ENCODE measurements around the gene FBXL14. TPM values are rescaled to one million over a fixed set of nuclear protein-coding genes. Genes with fewer than 3 reads are reported as not detected.

The FBXL14 gene
- total RNA-seq, 3 donors from 2014 or later (not counting 1 experiment from before 2014, with no cell fraction given), result 18.7 to 24.9 (median 22.8) TPM

GRCh38 chr12:1523558-1524050, 70.8 kb downstream of the FBXL14 start:
- Histone ChIP-seq H3K9me3 (ENCODE audit: control insufficient read depth, insufficient read depth, low read length) (no peaks in the 10 kb centered on the region), H3K27me3 (ENCODE audit: control insufficient read depth, insufficient read depth, low read length) (peaks cover 24% of the 10 kb centered on the region), H3K36me3 (ENCODE audit: control insufficient read depth, insufficient read depth, low read length) (no peaks in the 10 kb centered on the region), H3K4me1 (ENCODE audit: control insufficient read depth, insufficient read depth, low read length) (no peaks in the 10 kb centered on the region), H3K27ac (ENCODE audit: low read length) (no peak overlapping the region), H3K4me3 (ENCODE audit: low read length) (no peak overlapping the region)
- Mint-ChIP-seq H3K4me3 (no peak overlapping the region), H3K27ac (no peak overlapping the region), H3K27me3 (ENCODE audit: low read depth in 2 of 2) (peaks cover 50 to 70% of the 10 kb centered on the region in 2 donors), H3K4me1 (no peaks in the 10 kb centered on the region), H3K36me3 (no peaks in the 10 kb centered on the region), H3K9me3 (no peaks in the 10 kb centered on the region)
- intact Hi-C loops (cut with micrococcal nuclease), result no loop called here
- TF ChIP-seq CTCF (IDR thresholded peaks at IDR 0.05), result no peak
- ATAC-seq (no peak), DNase-seq (no peak)
- 68% methylated on average over 11 of the region's 13 CpGs for WGBS (ENCODE audit: insufficient coverage)

- TF ChIP-seq CTCF (IDR thresholded peaks at IDR 0.05), result no peak
- no peak overlapping the region for H3K4me3 Mint-ChIP-seq
- H3K27me3 Mint-ChIP-seq (ENCODE audit: low read depth in 2 of 2), result peaks cover 45 to 68% of the 10 kb centered on the region in 2 donors
- H3K27ac ChIP-seq (ENCODE audit: low read length), result no peak overlapping the region
- intact Hi-C loops (cut with micrococcal nuclease), result no loop called here
- no peaks in the 10 kb centered on the region for H3K36me3 ChIP-seq (ENCODE audit: control insufficient read depth, insufficient read depth, low read length)
- H3K4me3 ChIP-seq (ENCODE audit: low read length), result no peak overlapping the region
- DNase-seq (no peak), ATAC-seq (no peak)
- no peak overlapping the region for H3K27ac Mint-ChIP-seq
- WGBS (ENCODE audit: insufficient coverage), result 92% methylated on average over 8 of the region's 8 CpGs
- H3K4me1 ChIP-seq (ENCODE audit: control insufficient read depth, insufficient read depth, low read length), result no peaks in the 10 kb centered on the region
- H3K36me3 Mint-ChIP-seq, result no peaks in the 10 kb centered on the region
- H3K9me3 Mint-ChIP-seq, result no peaks in the 10 kb centered on the region
- H3K9me3 ChIP-seq (ENCODE audit: control insufficient read depth, insufficient read depth, low read length), result no peaks in the 10 kb centered on the region
- H3K27me3 ChIP-seq (ENCODE audit: control insufficient read depth, insufficient read depth, low read length), result peaks cover 25% of the 10 kb centered on the region
- H3K4me1 Mint-ChIP-seq, result no peaks in the 10 kb centered on the region
Measured at GRCh38 chr12:1523046-1523445, 71.3 kb downstream of the FBXL14 start.

GRCh38 chr12:1519642-1520041, 74.7 kb downstream of the FBXL14 start:
- no peak for TF ChIP-seq CTCF (IDR thresholded peaks at IDR 0.05)
- H3K36me3 ChIP-seq (ENCODE audit: control insufficient read depth, insufficient read depth, low read length), result no peaks in the 10 kb centered on the region

More at GRCh38 chr12:1519642-1520041, 74.7 kb downstream of the FBXL14 start:
- Histone ChIP-seq H3K9me3 (ENCODE audit: control insufficient read depth, insufficient read depth, low read length) (no peaks in the 10 kb centered on the region), H3K27ac (ENCODE audit: low read length) (no peak overlapping the region), H3K4me1 (ENCODE audit: control insufficient read depth, insufficient read depth, low read length) (no peaks in the 10 kb centered on the region), H3K27me3 (ENCODE audit: control insufficient read depth, insufficient read depth, low read length) (peaks cover 18% of the 10 kb centered on the region), H3K4me3 (ENCODE audit: low read length) (no peak overlapping the region)
- H3K4me3 Mint-ChIP-seq, result no peak overlapping the region
- H3K9me3 Mint-ChIP-seq, result no peaks in the 10 kb centered on the region
- no peak for ATAC-seq
- WGBS (ENCODE audit: insufficient coverage), result 92% methylated on average over 5 of the region's 5 CpGs
- no peaks in the 10 kb centered on the region for H3K36me3 Mint-ChIP-seq
- no peak for DNase-seq
- H3K4me1 Mint-ChIP-seq, result no peaks in the 10 kb centered on the region
- peaks cover 32 to 58% of the 10 kb centered on the region in 2 donors for H3K27me3 Mint-ChIP-seq (ENCODE audit: low read depth in 2 of 2)
- intact Hi-C loops (cut with micrococcal nuclease), result no loop called here
- H3K27ac Mint-ChIP-seq, result no peak overlapping the region
